HG02623 (cell line): ENCODE results near the gene COL9A1.

ENCODE experiments used
- ATAC-seq: cut with Tn5 transposase; IDR thresholded peaks from one replicate; pipeline ENCODE4 v1.9.1; 2021; ENCODE audit warnings: moderate library complexity; ENCODE audit not compliant: unreplicated experiment

COL9A1 gene

DNA sequence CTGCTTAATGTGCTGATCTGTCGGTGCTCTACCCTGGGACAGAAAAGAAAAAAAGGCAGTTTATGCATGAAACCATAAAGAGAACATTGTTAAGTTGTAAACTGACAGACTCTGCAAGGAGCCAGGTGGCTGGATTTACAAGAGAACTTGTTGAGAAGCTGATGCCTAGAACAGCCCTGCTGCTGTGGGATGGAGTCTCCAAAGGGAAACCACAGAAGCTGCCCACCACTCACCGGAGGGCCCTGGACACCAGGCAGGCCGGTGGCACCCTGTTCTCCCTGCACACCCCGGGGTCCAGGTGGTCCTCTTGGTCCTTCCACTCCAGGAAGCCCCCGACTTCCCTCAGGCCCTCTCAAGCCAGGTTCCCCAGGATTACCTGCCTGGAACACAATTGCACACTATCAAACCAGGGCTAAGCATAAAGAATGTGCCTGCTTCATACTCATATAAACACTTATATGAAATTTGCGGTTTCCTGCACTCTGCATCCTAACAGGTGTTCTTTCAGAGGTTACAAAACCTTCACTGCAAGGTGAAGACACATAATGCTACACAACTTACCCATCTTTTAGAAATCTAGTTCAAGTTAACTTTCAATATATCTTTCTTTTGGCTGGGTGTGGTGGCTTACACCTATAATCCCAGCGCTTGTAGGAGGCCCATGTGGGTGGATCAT is 68.2 kb downstream of the COL9A1 start:
- no peak for ATAC-seq

DNA sequence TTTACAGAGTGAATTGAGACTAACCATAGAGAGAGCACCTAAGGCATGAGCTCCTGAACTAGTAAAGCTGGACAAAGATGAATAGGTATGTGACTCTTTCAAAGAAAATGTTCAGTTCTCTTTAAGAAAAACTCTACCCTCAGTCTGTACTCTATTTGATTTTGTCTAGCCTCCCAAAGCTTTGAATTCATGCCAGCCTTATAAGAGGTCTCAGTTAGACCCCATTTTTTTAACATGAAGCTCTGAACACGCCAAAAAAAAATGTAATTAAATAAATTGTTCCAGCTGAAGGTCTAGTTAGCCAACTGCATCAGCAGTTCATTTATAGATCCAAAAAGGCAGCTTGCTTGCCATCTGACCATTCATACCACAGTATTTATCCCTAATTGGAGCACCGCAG is 71.6 kb downstream of the COL9A1 start:
- ATAC-seq: no peak

GRCh38 chr6:70225055-70225454 is 77.8 kb downstream of the COL9A1 start:
- ATAC-seq: no peak

DNA sequence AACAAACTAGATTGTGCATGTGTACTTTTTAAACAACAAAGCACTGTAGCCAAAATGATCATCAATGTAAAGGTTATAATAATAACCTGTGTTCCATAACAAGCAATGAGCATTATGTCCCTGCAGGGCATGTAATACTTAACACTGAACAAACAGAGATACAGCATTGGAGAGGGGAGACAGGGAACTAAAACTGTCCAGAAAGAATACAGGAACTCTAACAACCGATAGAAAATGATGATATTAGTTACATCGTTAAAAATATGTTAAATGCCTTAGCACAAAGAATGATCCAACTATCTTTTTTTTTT is 80.5 kb downstream of the COL9A1 start:
- no peak for ATAC-seq

DNA sequence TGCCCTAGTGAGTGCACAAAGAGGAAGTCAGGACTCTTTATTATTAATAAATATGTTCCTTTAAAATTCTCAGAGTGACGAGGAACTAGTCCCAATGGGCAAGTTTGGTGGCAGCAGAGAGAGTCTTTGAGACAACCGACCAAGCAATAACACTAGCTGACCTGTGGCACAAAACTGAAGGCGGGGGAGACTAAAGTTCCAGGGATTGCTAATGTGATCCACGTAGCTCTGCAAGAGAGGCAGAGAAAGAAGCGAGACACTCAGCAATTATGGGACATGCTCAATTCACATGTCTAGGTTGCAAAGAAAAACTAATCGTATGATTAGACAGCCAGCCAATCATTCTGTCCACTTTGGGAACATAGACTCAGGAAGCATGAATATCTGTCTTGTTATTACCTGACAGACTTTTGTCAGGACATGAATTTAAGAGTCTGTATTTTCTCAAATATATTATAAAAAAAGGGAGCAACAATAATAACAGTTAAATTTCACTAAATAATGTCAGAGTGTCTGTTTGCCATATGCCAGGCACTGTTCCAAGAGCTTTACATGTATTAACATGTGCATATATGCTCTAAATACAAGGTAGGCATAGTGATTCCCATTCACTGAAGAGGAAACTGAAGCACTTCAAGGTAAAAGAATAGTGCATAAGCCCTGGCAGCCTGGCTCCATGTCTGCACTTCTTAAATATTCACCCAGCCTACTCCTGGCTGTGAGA is 81.0 kb downstream of the COL9A1 start:
- no peak for ATAC-seq

DNA sequence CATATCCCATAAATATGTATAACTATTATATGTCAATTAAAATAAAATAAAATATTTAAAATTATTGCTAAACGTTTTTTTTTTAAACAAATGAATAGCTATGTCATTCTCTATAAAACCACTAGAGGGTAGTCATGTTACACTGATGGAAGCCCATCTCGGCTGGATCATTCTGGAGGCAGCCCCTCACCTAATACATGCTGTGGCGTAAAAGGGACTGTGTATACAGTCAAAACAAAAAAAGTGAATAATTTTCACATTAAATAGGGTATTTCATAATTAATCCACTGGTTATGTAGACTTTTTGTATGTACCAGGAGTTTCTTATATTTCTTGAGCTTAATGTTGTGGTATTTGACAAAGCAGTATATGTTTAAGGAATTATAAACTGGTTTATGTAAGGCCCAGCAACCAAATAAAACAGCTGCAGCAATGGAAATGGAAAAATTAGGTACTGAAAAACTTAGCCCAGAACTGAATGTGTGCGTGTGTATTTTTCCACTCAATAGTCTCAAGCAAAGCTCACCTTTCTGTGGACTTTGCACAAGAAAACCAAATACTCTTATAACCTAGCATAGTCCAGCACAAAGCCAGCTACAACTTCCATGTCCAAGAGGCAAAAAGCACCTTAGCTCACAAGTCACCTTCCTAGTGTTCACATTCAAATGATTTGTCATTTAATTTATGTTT is 81.7 kb downstream of the COL9A1 start:
- ATAC-seq: peak; percentile 64

DNA sequence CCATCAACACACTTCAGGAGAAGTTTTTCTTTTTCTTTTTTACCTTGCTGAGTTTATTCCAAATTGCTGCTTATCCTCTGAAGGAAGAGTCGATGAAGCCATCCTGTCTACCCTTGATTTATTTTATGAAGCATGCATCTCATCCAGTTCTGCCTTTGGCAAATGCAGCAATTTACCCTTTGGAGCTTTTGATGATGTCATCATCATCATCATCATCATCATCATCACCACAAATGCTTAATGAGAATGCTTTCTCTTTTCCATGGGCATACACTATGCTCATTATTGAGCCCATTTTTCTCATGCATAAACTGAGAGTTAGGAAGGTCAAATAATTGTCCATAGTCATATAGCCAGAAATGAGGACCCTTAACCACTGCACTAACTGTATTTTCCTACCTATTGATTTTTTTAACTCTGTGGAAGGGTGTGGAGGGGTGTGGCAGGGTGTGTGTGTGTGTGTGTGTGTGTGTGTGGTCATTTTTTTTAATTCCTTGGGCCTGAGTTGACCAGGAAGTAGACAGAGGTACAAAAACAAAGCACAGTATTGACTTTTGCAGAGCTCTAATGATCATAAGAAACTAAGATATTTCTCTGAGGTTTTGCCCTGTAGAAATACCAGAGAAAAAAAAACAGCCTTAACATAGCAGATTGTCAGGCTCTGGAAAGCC is 82.8 kb downstream of the COL9A1 start:
- no peak for ATAC-seq

DNA sequence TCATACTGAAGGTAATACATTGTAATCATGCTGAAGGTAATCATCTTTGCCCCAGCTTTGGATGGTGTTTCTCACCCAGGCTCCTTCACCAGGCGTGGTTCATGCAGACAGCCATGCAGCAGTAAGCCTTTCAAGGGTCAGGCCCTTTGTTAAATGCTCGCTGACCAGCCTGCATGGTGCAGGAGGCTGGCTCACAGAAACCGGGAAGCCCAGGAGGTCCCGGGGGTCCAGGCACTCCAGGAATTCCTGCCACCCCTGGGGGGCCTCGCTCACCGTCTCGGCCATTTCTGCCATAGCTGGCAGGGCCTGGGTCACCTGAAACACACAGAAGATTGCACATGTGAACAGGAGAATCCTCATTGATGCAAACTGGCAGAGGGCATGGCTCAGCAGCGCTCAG is 86.1 kb downstream of the COL9A1 start:
- no peak for ATAC-seq

DNA sequence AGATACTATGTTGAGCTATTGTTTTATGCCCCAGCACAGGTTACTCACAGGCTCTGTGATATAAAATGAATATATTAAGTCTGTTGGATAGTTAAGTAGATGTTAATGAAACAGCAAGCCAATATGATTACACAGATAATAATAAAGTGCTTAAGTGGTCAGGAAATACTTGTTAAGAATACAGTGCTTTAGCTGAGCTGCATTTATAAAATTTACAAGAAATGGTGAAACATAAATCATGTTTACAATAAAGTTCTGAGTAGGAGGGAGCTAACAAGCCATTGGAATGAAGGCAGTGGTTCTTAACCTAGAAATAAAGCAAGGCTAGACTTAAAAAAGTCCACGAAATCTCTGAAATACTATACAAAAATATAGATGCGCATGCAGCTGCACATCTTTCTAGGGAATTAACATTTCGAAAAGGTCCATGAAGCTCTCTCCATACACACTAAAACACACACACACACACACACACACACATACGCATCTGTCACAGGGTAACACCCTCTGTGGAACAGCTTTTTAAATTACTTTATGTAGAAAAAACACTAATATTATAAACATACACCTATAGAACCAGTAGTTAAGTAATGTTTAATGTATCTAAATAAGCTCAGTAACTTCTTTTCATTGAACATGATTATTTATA is 87.3 kb downstream of the COL9A1 start:
- no peak for ATAC-seq

DNA sequence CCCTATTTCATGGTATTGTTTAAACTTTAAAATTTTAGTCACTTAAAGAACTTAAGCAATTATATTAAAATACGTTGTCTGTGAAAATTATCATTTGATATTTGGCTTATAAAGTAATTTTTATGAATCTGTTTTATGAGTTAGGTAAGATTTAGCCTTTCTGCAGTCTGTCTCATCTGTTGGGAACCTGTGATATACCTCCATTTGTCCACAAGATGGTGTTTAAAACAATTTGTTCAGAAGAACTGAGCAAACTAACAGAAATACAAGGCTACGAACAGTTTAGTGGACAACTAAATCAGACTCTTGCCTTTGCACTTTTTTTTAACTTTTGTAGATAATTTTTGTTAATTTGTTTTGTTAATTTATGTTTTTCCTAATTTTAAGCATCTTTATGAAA is 92.4 kb downstream of the COL9A1 start:
- ATAC-seq: no peak

GRCh38 chr6:70208235-70208790 is 94.6 kb downstream of the COL9A1 start:
- ATAC-seq: no peak

GRCh38 chr6:70198785-70199184 is 104.1 kb downstream of the COL9A1 start:
- ATAC-seq: no peak

DNA sequence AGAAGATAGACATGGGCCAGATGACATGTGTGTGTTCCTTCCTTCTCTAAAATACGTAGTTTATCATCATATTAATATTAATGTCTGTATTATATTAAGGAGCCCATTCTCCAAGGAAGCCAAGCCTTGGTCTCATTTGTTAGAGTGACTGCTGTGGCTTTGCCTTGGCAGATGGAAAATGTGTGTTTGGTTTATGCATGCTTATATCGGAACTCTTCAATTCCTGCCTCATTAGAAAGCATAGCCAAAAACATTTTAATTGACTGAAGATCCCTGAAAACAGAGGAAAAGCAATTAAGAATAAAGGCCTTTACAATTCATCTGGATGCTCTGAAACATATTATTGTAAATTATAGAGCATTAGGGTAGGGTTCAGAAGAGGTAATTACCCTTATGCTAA is 106.4 kb downstream of the COL9A1 start:
- no peak for ATAC-seq

DNA sequence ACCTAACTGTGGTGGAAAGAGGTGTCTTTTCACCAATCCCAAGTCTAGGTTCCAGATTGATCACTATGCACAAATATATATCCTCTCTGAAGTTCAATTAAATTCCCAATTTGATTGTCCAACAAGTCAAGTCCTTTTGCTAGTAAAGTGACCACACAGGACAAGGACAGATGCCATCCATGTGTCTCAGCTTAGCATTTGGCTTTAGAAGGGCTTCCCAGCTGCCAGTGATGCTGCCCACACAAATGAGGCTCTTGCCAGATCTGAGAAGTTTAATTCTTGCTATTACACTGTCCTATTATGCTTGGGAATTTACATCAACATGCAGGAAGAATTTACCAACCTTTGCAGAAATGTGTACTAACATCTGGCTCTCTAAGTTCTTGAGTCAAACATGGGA is 108.5 kb downstream of the COL9A1 start:
- ATAC-seq: no peak

GRCh38 chr6:70188202-70188601 is 114.7 kb downstream of the COL9A1 start:
- no peak for ATAC-seq

- no peak for ATAC-seq
These were observed 116.4 kb downstream of the COL9A1 start for GRCh38 chr6:70186461-70186860.

GRCh38 chr6:70184723-70185122 is 118.2 kb downstream of the COL9A1 start:
- ATAC-seq: no peak

GRCh38 chr6:70183538-70183937 is 119.3 kb downstream of the COL9A1 start:
- no peak for ATAC-seq

DNA sequence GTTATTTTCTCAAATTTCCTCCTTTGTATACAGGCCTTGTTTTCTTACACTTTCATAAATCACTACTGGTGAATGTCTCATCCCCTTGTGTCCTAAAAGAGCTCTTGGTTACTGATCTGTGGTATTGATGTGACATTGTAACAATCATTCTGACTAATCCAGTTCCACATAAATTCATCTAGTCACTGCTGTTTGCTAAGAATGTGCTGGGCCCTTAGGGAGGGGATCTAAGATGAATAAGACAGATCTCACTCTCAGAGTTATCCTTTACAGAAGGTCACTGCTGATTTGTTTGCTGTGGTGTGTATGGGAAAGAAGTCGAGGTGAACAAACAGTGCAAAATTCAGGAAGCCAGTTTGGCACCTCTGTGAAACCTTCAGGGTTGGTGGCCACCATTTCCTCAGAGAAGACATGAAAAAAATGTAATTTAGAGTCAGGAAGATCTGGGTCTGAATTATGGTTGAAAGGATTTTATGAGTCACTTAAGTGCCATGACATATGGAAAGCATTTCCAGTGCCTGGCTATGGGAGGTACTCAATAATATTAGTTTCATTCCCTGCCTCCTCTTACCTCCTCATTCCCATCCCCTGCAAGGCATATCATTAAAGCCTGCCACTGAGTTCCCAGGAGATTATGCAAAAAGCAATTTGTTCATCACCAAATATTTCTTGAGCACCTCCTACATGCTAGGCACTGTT is 121.8 kb downstream of the COL9A1 start:
- ATAC-seq: peak; percentile 51

DNA sequence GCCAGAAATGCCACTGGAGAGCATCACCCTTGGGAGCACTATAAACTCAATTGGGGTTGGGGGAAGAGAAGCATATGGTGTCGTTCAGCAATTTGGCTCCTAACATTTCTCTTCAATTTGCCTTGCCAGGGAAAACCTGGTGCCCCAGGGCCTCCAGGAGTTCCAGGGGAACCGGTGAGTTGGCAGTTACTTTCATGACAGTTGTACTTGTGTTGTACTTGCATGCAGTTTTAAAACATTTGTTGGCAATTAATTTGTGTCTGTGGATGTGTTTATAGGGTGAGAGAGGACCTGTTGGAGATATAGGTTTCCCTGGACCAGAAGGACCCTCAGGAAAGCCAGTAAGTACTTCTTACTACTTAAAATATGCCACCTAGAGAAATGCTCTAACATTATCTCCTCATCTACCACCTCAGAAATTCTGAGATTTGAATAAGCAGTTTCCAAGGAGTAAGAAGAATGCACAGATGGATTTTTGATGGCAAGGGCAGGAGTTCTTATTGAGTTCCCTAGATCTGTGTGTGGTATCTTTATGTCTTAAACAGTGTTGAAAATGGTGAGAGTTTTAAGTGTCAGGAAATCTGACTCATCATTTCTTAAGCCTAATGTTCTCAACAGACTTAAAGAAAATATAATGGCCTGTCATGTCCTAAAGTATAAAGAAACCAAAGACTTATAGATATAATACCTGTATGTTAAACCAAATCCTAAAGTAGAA is 122.5 kb downstream of the COL9A1 start:
- ATAC-seq: no peak
